ENCODE results near the gene SCYGR6.
"Not testable (repeated sequence)": the region's sequence is repeated elsewhere in the genome, so short reads cannot be mapped to it uniquely, and the experiment has no call there.

SCYGR6 gene

DNA sequence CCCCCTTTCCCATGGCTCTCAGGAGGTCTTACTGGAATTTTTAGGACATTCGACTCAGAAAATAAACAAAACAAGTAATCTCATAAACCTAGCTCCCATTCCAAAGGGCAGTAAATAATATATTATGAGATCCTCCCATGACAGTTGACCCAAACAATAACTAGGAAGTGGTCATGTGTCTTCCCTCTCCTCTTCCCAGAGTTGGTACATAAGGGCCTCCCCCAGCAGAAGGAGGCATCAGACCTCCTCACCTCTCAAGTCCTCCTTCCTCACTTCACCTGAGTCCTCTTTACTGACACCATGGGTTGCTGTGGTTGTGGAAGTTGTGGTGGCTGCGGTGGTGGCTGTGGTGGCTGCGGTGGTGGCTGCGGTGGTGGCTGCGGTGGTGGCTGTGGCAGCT is 3.5 kb upstream of the SCYGR6 start, which contains the start of gene SCYGR7:
TSS of gene SCYGR7 (plus strand) at position 301 of the 400 bp plus-strand sequence. CDS start at position 301, 0 bp downstream.
- H3K27ac Mint-ChIP-seq = no peak within 1 kb of the TSS
- ATAC-seq = no peak

DNA sequence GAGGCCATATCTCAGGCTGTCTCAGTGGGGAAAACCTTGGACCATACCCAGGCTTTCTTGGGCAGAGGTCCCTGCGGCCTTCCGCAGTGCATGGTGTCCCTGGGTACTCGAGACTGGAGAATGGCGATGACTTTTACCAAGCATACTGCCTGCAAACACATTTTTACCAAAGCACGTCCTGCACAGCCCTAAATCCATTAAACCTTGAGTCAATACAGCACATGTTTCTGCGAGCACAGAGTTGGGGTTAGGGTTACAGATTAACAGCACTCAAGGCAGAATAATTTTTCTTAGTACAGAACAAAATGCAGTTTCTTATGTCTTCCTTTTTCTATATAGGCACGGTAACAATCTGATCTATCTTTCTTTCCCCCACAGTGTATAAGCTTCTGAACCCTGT is 1.7 kb downstream of the SCYGR6 start:
- H3K4me1 Mint-ChIP-seq, H3K4me3 Mint-ChIP-seq, H3K9me3 Mint-ChIP-seq, H3K36me3 Mint-ChIP-seq, H3K27ac Mint-ChIP-seq, ATAC-seq: not testable (repeated sequence)
- H3K27me3 Mint-ChIP-seq = peaks cover 51% of the 10 kb centered on the region

More for the DNA sequence above, 3.5 kb upstream of the SCYGR6 start, which contains the start of gene SCYGR7:
- peaks cover 37% of the 10 kb centered on the region for H3K27me3 Mint-ChIP-seq
- no peaks in the 10 kb centered on the region for H3K4me1 Mint-ChIP-seq
- no peaks in the 10 kb centered on the region for H3K36me3 Mint-ChIP-seq
- no peaks in the 10 kb centered on the region for H3K9me3 Mint-ChIP-seq
- H3K4me3 Mint-ChIP-seq = no peak within 1 kb of the TSS

DNA sequence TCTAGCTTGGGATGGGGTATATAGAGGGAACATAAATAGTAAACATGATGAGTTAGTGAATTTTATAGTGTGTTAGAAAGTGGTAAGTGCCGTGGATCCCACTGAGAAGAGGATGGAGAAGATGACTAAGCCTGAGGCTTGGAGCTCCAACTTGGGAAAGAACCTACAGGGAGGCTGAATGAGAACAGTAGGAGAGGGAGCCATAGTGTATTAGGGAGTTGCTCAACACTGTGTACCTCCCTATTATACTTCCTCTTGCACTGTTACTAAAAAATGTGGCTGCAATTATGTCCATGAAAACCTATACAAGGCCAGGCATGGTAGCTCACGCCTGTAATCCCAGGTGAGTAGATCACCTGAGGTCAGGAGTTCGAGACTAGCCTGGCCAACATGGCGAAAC is 3.9 kb downstream of the SCYGR6 start:
- no peak overlapping the region for H3K4me3 Mint-ChIP-seq
- peaks cover 40% of the 10 kb centered on the region for H3K27me3 Mint-ChIP-seq
- no peaks in the 10 kb centered on the region for H3K36me3 Mint-ChIP-seq
- no peaks in the 10 kb centered on the region for H3K4me1 Mint-ChIP-seq
- no peak overlapping the region for H3K27ac Mint-ChIP-seq
- no peaks in the 10 kb centered on the region for H3K9me3 Mint-ChIP-seq
- ATAC-seq = no peak

DNA sequence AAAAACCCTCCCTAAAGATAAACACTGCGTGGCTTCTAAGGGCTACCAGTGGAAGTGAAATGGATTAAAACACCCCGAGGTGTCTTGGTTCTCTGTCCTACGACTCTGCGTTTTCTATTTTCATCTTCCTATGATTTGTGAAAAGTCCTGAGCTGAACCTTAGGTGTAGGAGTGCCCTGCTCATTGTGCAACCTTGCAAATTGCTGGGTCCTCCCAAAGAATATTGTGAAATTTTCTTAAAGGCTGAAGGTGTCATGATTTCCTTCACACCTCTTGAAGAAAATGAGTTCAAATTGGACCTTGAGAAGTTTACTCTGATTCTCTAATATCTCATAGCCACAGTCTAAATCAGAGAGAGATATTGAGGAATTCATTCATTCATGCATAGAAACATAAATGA is 4.9 kb downstream of the SCYGR6 start:
- Mint-ChIP-seq H3K27ac (no peak overlapping the region), H3K36me3 (no peaks in the 10 kb centered on the region), H3K4me3 (no peak overlapping the region), H3K27me3 (peaks cover 40% of the 10 kb centered on the region), H3K4me1 (no peaks in the 10 kb centered on the region), H3K9me3 (no peaks in the 10 kb centered on the region)
- no peak for ATAC-seq

DNA sequence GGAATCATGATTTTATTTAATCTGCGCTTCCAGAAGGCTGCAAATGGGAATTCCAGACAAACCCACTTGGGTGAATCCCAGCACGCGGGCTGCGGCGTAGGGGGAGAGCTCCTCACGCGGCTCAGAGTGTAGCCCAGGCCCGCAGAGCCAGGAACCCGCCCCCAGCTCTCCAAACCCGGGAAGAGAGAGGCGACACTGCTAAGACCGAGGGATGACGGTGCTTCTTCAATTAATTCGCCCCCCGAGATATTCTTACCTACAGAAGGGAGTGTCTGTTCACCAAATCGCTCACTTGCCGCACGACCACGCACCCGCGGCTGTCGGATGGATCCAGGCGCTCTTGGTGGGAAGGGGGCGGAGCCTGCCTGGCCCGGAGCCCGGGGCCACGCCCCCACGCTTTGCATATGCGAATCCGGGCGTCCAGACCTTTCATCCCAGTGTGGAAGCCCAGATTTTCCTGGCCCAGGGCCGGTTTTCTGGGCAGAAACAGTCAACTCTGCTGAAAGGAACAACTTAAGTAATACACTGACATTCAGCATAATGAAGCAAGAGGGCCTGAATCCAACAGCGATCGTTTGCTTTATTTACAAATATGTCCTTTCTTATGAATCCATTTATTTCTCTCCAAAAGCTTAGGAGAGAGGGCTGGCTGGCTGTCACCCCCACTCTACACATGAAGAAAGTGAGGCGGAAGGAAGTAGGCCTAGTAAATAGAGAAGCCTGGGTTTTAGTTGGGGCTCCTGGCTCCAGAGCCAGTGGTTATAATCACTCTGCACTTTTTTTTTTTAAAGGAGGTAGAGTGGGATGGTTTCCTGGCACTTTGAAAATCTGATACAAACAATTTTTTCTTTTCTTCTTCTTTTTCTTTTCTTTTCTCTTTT is 6.6 kb downstream of the SCYGR6 start, which contains the start of gene SLC19A3:
TSS of gene SLC19A3 (minus strand) at position 342 of the 881 bp plus-strand sequence. CDS start 15,710 bp downstream, outside the sequence.
- Mint-ChIP-seq H3K4me3 (peak within 1 kb of the TSS; percentile 6), H3K9me3 (no peaks in the 10 kb centered on the region), H3K27ac (no peak within 1 kb of the TSS), H3K4me1 (no peaks in the 10 kb centered on the region), H3K27me3 (peaks cover 28% of the 10 kb centered on the region), H3K36me3 (no peaks in the 10 kb centered on the region)
- ATAC-seq = no peak

DNA sequence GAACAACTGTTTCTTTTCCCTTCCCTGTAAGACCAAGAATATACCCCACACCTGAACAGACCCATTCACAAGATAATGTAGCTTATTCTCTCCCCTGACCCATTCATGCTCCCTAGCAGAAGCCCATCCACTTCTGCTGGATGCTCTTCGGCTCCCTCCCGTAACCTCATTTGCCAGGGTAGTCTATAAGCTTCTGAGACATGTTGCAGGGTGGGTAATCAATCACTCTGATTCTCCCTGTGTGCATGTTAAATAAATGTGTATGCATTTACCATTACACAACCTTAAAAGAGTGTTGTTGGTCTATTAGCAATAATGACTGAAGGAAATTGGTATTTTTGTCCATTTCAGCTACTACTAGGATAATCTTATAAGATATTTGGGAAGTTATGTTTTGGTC is 8.1 kb downstream of the SCYGR6 start:
- Mint-ChIP-seq H3K27me3 (peaks cover 14% of the 10 kb centered on the region), H3K27ac (no peak overlapping the region), H3K4me1 (no peaks in the 10 kb centered on the region)

DNA sequence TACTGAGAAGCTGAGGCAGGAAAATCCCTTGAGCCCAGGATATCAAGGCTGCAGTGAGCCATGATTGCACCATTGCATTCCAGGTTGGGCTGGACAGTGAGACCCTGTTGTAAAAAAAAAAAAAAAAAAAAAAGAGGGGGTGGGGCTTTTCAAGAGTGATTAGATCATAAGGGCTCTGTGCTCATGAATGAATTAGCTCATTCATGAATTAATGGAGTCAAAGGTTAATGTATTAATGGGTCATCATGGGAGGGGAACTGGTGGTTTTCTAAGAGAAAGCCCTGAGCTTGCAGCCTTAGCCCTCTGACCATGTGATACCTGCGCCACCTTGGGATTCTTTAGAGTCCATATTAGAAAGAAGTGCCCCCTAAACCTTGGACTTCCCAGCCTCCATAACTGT is 11.3 kb downstream of the SCYGR6 start:
- H3K9me3 Mint-ChIP-seq = no peaks in the 10 kb centered on the region
- no peak overlapping the region for H3K27ac Mint-ChIP-seq
- no peak for ATAC-seq
- H3K4me1 Mint-ChIP-seq = no peaks in the 10 kb centered on the region
- H3K4me3 Mint-ChIP-seq = no peak overlapping the region
- H3K27me3 Mint-ChIP-seq = no peaks in the 10 kb centered on the region
- no peaks in the 10 kb centered on the region for H3K36me3 Mint-ChIP-seq

More for the DNA sequence above, 8.1 kb downstream of the SCYGR6 start:
- Mint-ChIP-seq H3K9me3 (no peaks in the 10 kb centered on the region), H3K4me3 (no peak overlapping the region), H3K36me3 (no peaks in the 10 kb centered on the region)
- no peak for ATAC-seq

DNA sequence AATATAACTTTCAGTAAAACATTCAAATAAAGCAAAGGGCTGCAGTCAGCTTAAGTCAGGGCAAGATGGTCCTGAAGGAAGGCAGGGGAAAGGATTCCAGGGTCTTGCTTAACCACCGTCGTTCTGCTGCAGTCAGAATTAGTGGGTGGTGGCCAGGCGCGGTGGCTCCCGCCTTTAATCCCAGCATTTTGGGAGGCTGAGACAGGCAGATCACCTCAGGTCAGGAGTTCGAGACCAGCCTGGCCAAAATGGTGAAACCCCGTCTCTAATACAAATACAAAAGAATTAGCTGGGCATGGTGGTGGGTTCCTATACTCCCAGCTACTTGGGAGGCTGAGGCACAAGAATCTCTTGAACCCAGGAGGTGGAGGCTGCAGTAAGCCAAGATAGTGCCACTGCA is 13.6 kb downstream of the SCYGR6 start:
- Mint-ChIP-seq H3K27ac (no peak overlapping the region), H3K4me1 (no peaks in the 10 kb centered on the region), H3K4me3 (no peak overlapping the region), H3K27me3 (no peaks in the 10 kb centered on the region), H3K9me3 (no peaks in the 10 kb centered on the region), H3K36me3 (no peaks in the 10 kb centered on the region)
- ATAC-seq = no peak

DNA sequence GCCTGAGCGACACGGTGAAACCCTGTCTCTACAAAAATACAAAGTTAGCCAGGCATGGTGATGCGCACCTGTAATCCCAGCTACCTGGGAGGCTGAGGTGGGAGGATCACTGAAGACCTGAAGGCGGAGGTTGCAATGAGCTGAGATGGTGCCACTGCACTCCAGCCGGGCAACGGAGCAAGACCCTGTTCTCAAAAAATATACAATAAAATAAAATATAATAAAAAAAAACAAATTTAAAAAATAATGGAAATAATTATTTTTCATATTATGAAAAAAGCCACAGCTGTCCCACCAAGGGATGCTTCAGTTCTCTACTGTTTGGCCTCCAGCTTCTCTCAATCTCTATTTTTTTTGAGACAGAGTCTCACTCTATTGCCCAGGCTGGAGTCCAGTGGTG is 17.2 kb downstream of the SCYGR6 start:
- H3K9me3 Mint-ChIP-seq = no peaks in the 10 kb centered on the region
- H3K4me3 Mint-ChIP-seq = no peak overlapping the region
- no peaks in the 10 kb centered on the region for H3K36me3 Mint-ChIP-seq
- no peaks in the 10 kb centered on the region for H3K27me3 Mint-ChIP-seq
- no peak for ATAC-seq
- H3K27ac Mint-ChIP-seq = no peak overlapping the region
- H3K4me1 Mint-ChIP-seq = no peaks in the 10 kb centered on the region

DNA sequence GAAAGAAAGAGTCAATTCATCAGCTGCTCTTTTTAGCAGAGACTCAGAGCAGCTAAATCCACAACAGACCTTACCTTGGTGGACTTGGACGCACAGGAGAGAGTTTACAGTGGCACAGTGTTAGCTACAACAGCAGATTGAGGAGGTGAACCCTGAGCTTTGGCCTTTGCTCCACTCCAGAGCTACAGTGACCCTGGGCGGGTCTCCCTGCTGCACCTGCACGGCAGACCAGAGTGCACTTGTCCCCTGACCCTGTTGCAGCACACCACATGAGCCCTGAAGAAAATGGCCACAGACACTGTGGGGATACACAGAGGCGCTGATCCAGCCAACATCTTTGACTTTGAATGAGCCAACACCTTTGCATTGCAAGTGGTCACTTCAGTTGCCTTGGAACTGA is 17.7 kb downstream of the SCYGR6 start:
- no peaks in the 10 kb centered on the region for H3K36me3 Mint-ChIP-seq
- no peak overlapping the region for H3K4me3 Mint-ChIP-seq
- H3K9me3 Mint-ChIP-seq = no peaks in the 10 kb centered on the region
- H3K4me1 Mint-ChIP-seq = no peaks in the 10 kb centered on the region
- ATAC-seq = peak; percentile 12
- no peak overlapping the region for H3K27ac Mint-ChIP-seq
- H3K27me3 Mint-ChIP-seq = no peaks in the 10 kb centered on the region

DNA sequence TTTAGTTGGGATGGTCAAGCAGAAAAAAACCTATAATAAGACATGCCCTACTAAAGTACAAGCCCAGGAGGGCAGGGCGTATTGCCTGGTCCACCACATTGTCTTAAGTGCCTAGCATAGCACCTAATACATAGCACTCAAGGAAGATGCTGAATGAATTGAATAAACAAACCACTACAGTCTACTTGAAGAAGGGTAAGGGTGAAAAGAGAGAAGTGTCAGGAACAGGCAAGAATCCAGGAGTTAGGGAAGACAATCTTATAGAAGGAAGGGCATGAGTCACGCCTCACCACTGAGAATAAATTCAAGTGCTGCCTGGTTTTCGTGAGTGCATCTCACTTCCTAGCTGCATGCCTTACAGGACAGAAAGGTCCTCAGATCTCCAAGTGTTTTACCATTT is 20.6 kb downstream of the SCYGR6 start:
- Mint-ChIP-seq H3K9me3 (no peaks in the 10 kb centered on the region), H3K4me3 (no peak overlapping the region), H3K27ac (no peak overlapping the region), H3K4me1 (no peaks in the 10 kb centered on the region), H3K36me3 (no peaks in the 10 kb centered on the region), H3K27me3 (no peaks in the 10 kb centered on the region)
- ATAC-seq = no peak

DNA sequence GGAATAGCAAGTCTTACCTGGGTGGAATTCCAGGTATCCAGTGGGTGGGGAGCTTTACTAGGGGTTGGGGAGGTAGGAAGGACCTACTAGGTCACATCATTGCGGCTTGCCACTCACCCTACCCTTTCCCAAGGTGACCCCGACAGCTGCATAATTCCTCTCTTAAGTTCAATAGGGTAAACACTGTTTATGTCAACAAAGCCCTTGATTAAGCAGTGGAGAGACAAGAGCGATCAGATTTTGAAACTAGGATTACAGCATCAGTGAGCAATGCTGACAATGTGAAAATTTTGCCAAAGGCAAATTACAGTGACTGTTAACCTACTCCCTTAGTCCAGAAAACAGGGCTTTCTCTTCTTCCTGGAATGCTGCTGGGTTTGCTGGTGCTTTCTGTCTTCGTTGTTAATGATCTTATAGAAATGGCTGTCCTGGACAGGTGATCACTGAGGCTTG is 21.3 kb downstream of the SCYGR6 start:
- Mint-ChIP-seq H3K27me3 (no peaks in the 10 kb centered on the region), H3K9me3 (no peaks in the 10 kb centered on the region), H3K36me3 (no peaks in the 10 kb centered on the region), H3K4me1 (no peaks in the 10 kb centered on the region), H3K27ac (no peak overlapping the region), H3K4me3 (no peak overlapping the region)
- no peak for ATAC-seq

DNA sequence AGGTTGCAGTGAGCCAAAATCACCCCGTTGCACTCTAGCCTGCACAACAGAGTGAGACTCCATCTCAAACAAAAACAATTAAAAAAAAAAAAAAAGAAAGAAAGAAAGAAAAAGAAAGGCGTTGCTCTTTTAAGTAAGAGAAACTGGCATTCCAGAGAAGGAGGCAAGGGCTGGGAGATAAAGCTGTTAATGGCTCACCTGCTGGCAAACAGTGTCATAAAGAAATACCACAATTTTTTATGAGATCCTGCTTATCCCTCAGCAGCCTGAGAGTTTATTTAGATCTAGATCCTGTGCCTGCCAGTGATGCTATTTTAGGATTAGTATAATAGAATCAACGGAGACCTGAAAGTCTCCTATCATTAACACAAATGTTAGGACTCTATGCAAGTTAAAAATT is 23.0 kb downstream of the SCYGR6 start:
- H3K27ac Mint-ChIP-seq = no peak overlapping the region
- no peaks in the 10 kb centered on the region for H3K4me1 Mint-ChIP-seq
- no peaks in the 10 kb centered on the region for H3K27me3 Mint-ChIP-seq
- no peaks in the 10 kb centered on the region for H3K36me3 Mint-ChIP-seq
- ATAC-seq = no peak
- no peaks in the 10 kb centered on the region for H3K9me3 Mint-ChIP-seq
- no peak overlapping the region for H3K4me3 Mint-ChIP-seq

DNA sequence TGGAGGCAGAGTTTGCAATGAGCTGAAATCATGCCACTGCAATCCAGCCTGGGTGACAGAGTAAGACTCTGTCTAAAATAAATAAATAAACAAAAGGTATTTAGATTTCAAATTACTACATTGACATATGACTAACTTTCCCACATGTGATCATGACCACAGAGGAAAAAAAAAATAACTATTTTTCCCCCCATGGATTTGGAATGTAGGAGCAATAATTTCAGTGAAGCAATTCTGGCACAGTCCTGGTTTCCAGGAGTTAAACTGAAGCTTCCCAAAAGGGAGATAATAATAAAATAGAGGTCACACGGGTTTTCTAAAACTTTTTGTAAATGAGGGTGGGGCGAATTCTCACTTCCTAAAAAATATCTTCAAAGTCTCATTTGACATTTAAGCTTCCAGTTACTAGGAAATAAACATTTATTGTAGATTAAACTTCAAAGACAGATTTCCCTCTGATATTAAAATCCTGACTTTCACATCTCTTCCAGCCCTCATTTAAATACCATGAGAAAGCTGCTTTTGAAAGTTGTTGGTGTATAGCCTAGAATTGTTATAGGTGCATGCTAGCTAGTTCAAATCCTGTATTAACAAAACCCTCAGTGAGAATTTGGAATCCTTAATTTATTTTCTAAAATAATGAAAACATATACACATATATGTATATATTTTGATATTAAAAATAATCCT is 27.4 kb downstream of the SCYGR6 start:
- ATAC-seq = no peak

DNA sequence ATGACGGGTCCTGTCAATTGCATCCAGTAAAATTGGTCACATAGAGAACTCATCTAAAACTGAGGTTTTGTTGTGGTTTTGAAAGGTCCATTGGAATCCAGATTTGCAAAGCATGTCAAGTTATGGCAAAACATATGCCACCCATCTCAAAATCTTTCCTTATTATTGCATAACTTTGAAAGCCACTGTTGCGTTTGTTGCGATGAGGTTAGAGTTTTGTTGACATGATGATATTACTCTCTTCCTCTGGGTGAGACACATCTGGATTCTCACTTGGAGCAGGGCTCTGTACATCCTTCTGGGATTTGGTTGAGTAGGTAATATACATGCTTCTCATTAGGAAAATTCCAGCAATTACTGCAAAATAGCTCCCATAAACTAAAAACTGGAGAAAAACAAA is 37.4 kb downstream of the SCYGR6 start:
- no peaks in the 10 kb centered on the region for H3K36me3 Mint-ChIP-seq
- H3K4me1 Mint-ChIP-seq = no peaks in the 10 kb centered on the region
- no peaks in the 10 kb centered on the region for H3K9me3 Mint-ChIP-seq
- no peak for ATAC-seq
- H3K4me3 Mint-ChIP-seq = no peak overlapping the region
- H3K27ac Mint-ChIP-seq = no peak overlapping the region
- H3K27me3 Mint-ChIP-seq = peaks cover 39% of the 10 kb centered on the region

More for the DNA sequence above, 27.4 kb downstream of the SCYGR6 start:
- Mint-ChIP-seq H3K9me3 (no peaks in the 10 kb centered on the region), H3K27ac (no peak overlapping the region), H3K36me3 (no peaks in the 10 kb centered on the region), H3K4me3 (no peak overlapping the region), H3K27me3 (peaks cover 10% of the 10 kb centered on the region), H3K4me1 (no peaks in the 10 kb centered on the region)

DNA sequence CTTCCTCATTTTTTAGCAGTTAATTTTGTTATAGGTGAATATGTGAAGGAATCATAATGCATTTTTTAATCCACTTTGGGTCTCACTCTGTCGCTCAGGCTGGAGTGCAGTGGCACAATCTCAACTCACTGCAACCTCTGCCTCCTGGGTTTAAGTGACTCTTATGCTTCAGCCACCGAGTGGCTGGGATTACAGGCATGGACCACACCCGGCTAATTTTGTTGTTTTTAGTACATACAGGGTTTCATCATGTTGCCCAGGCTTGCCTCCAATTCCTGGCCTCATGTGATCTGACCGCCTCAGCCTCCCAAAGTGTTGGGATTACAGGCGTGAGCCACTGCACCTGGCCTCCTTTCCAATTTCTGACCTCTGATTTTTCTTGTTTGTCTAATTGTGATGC is 40.3 kb downstream of the SCYGR6 start:
- H3K27me3 Mint-ChIP-seq = peaks cover 14% of the 10 kb centered on the region

More for the DNA sequence above, 40.3 kb downstream of the SCYGR6 start:
- Mint-ChIP-seq H3K4me3 (no peak overlapping the region), H3K4me1 (no peaks in the 10 kb centered on the region), H3K27ac (no peak overlapping the region), H3K9me3 (no peaks in the 10 kb centered on the region), H3K36me3 (no peaks in the 10 kb centered on the region)
- ATAC-seq = no peak
